ENCODE results near the gene FAM3D.

GRCh38 chr3:58622892-58623291, 43.7 kb downstream of the FAM3D start:
- no peak for TF ChIP-seq CTCF (IDR thresholded peaks at IDR 0.05)
- TF ChIP-seq EP300 (IDR thresholded peaks at IDR 0.05; ENCODE audit: low read depth), result no peak
- no peak for TF ChIP-seq POLR2AphosphoS5 (IDR thresholded peaks at IDR 0.05)
